ENCODE results near the gene SGMS1.
A peak's percentile ranks its signal among the peaks of the same experiment; 100 is the strongest.
"Not testable (repeated sequence)": the region's sequence is repeated elsewhere in the genome, so short reads cannot be mapped to it uniquely, and the experiment has no call there.

SGMS1 gene

GRCh38 chr10:50388181-50388580, 235.6 kb downstream of the SGMS1 start:
- no peak for FAIRE-seq

- FAIRE-seq, result no peak
These were observed 236.1 kb downstream of the SGMS1 start for GRCh38 chr10:50387732-50388073.

GRCh38 chr10:50387007-50387731, 236.6 kb downstream of the SGMS1 start:
- FAIRE-seq, result no peak

GRCh38 chr10:50385624-50386023, 238.1 kb downstream of the SGMS1 start:
- FAIRE-seq, result peak; percentile 81

GRCh38 chr10:50384898-50385297, 238.9 kb downstream of the SGMS1 start:
- FAIRE-seq, result no peak

GRCh38 chr10:50384238-50384637, 239.5 kb downstream of the SGMS1 start:
- FAIRE-seq, result no peak

GRCh38 chr10:50382576-50383023, 241.2 kb downstream of the SGMS1 start:
- FAIRE-seq, result no peak

GRCh38 chr10:50381642-50382041, 242.1 kb downstream of the SGMS1 start:
- FAIRE-seq, result no peak

- FAIRE-seq, result no peak
These were observed 244.1 kb downstream of the SGMS1 start for GRCh38 chr10:50379616-50380015.

- FAIRE-seq, result no peak
These were observed 248.0 kb downstream of the SGMS1 start for GRCh38 chr10:50375745-50376144.

GRCh38 chr10:50375051-50375452, 248.7 kb downstream of the SGMS1 start:
- no peak for FAIRE-seq

GRCh38 chr10:50373821-50374501, 249.8 kb downstream of the SGMS1 start:
- FAIRE-seq, result peak; percentile 76

- no peak for FAIRE-seq
These were observed 253.8 kb downstream of the SGMS1 start for GRCh38 chr10:50369931-50370330.

- FAIRE-seq, result no peak
These were observed 256.0 kb downstream of the SGMS1 start for GRCh38 chr10:50367732-50368131.

- not testable (repeated sequence) for FAIRE-seq
These were observed 257.3 kb downstream of the SGMS1 start for GRCh38 chr10:50366421-50366820.

GRCh38 chr10:50364730-50365129, 259.0 kb downstream of the SGMS1 start:
- not testable (repeated sequence) for FAIRE-seq

- FAIRE-seq, result no peak
These were observed 261.1 kb downstream of the SGMS1 start for GRCh38 chr10:50362547-50363125.

- no peak for FAIRE-seq
These were observed 261.8 kb downstream of the SGMS1 start for GRCh38 chr10:50361946-50362345.

- no peak for FAIRE-seq
These were observed 263.5 kb downstream of the SGMS1 start for GRCh38 chr10:50360077-50360850.

- FAIRE-seq, result no peak
These were observed 264.6 kb downstream of the SGMS1 start for GRCh38 chr10:50358925-50359687.

GRCh38 chr10:50358411-50358810, 265.3 kb downstream of the SGMS1 start:
- FAIRE-seq, result no peak

- not testable (repeated sequence) for FAIRE-seq
These were observed 267.3 kb downstream of the SGMS1 start for GRCh38 chr10:50356481-50356832.

Data from islet of Langerhans (tissue), 1 donor.